NOMO-1 treated with dmso at 0.1 percent for 144 hours (cell line): Measurements from ENCODE around the gene INF2.

Experiments used
- DNase-seq: peaks from one replicate; lab custom pipeline; 2025; ENCODE audit not compliant: unreplicated experiment; lab: John Stamatoyannopoulos, UW

INF2 gene

GRCh38 chr14:104732931-104733681 lies 43.7 kb downstream of the INF2 start:
- no peak for DNase-seq

GRCh38 chr14:104734051-104734587 lies 44.7 kb downstream of the INF2 start:
- DNase-seq: no peak

DNA sequence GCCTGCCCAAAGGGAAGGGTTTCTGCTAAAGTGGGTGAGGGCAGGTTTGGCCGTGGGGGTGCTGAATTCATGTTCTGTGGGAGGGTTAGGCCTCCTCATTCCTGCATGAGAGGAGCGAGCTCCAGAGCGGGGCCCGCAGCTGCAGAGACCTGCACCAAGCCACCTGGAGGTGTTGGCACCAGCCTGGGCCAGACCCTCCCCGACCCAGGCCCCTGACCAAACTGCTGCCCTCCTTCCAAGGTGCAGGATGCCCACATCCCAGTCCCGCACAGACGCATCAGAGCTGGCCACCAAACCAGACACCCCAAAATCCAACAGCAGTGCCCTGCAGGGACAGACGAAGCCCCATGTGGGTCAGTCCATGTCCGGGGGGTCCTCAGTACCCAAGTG lies 45.2 kb downstream of the INF2 start:
- DNase-seq: no peak

- DNase-seq: no peak
These were observed 45.8 kb downstream of the INF2 start for GRCh38 chr14:104734991-104735779.

GRCh38 chr14:104735830-104736642 lies 46.6 kb downstream of the INF2 start:
- peak; percentile 33 for DNase-seq

- no peak for DNase-seq
These were observed 49.1 kb downstream of the INF2 start for GRCh38 chr14:104738375-104739019.

- DNase-seq: no peak
These were observed 49.6 kb downstream of the INF2 start for GRCh38 chr14:104739026-104739425.

DNA sequence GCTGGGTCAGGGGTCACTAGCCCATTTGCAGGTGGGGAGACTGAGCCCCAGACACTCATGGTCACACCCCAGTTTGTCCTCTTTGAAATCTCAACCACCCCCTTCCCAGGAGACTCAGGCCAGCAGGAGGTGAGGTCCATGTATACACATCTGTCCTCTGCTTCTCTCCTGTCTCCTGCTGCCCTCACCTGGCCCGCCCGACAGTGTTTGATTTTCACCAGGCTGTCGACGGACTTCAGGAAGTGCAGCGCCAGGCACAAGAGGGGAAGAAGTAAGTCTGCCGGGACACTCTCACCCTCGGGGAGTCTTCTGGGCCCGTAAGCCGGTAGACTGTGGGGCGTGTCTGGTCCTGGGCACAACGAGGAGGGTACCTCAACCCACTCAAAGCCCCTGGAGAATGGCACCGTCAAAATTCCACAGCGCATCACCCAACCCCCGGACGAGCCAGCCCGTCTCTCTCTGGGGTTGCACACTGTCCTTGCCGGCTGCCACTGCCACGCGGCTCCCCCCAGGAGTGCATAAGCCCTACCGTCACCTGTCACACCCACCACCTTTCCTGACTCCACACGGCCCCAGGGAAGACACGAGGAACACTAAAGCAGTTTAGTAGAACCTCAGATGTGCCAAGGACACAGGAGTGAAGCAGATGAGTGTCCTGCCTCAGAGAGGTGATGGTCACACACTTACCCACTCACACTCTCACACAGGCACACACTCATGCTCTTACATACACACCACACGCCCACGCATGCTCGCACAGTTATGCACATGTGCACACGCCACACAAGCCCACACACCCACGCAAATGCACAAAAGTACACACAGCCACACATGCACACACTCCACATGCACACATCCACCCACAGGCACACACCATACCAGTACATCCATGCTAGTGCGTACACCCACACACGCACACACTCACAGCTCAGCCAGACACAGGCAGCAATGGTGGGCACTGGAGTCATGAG lies 50.4 kb downstream of the INF2 start:
- no peak for DNase-seq

GRCh38 chr14:104741108-104741802 lies 51.8 kb downstream of the INF2 start:
- DNase-seq: no peak

- no peak for DNase-seq
These were observed 52.4 kb downstream of the INF2 start for GRCh38 chr14:104741803-104742251.

DNA sequence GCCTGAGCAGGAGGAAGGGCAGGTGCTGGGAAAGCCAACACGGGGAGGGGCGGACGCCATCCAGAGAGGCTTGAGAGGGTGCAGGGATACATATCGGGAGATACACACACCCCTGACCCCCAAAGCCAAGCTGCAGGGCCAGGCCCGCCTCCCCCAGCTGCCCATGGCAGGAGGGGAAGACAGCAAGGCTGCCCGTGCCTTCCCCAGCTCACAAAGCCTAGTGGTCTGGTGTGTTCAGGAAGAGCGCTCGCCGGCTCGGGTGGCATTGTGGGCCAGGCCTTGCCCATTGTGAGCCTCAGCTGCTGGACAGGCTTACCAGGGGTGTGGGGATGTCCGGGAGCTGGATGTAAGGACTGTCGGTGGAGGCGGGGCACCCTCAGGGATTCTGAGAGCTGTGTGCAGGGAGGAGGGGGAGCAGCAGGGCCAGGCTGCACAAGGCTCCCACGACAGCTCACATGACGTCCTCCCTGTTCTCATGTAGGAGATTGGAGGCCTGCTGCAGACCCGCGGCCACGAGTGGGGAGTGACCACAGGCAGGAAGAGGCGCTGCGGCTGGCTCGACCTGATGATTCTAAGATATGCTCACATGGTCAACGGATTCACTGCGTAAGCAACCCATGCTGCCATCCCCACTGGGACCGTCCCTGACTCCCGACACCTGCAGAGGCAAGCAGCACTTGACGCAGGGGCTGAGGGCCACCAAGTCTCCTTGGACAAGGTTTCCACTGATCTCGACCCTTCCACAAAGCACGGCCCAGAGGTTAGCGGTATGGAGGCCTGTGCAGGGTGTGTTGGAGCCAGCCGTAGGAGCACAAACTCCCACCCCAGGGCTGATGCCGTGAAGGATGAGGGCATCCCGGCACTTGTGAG lies 53.4 kb downstream of the INF2 start:
- no peak for DNase-seq

DNA sequence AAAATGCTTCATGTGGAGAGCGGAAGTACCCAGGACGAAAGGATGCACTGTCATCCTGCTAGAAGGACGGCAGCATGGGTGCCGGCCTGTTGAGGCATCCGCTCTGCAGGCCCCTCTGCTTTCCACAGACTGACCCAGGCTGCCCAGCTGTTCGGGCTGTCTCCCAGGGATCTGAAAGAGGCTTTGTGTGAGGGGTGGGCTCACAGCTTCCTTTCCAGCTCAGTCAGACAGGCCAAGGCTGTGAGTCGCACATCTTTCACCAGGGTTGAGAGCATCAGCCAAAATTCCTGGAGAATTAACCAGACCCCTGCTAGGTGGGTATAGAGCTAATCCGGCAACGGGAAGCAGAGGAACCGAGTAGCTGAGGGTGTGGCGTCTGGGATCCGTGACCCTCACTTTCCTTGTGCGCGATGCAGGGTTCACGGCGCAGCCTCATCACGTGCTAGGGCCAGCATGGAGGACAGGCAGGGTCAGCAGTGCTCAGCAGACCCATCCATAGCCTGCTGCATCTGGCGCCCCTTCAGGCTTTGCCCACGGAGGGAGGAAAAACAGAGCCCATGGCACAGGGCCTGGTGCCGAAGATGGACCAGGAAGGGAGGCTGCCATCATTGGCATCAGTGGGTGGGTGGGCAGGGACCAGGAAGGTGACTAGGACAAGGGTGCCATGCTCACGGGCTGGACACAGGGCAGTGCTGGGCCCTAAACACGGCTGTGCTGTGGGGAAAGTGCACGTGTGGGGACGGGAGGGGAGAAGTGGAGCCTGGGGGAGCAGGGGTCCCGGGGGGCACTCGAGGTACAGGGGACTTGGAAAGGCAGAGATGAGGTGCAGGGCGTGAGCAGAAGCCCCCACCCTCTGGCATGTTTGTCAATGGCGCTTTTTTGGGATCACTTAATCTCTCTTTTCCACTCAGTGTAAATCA lies 54.3 kb downstream of the INF2 start:
- no peak for DNase-seq

GRCh38 chr14:104744484-104744883 lies 55.1 kb downstream of the INF2 start:
- DNase-seq: no peak

DNA sequence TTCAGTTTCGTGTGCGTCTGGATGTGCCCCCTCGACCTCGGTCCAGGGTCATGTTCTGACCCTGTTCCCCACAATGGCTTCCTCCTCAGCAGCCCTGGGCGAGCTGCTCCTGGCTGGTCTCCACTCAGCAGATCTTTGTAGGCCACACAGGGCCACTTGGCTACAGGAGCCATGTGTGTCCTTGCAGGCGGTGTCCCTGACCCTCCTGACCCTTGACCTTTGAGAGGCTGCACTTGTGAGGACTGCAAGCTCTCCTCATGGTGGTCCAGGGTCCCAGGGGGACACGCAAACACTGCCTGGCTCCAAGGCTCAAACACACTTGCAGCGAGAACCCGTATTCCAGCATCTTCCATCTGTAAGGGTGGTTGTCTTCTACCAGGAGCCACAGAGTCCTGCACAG lies 56.0 kb downstream of the INF2 start:
- DNase-seq: no peak

DNA sequence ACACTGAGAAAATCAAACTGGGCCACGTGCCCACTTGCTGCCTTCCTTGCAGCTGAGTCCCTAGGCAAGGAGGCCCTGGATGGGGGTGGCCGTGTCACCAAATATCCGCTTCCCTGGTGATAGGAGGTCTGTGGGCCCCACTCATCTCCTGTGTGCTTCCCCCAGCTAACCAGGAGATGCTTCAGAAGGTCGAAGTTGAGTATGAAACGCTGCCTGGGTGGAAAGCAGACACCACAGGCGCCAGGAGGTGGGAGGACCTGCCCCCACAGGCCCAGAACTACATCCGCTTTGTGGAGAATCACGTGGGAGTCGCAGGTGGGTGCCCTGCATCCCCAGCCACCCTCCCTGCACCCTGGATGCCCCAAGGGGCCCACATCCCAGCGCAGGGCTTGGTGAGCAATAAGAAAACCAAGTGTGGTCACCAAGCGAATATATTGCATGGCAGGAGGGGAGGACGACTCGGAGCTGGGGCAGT lies 56.7 kb downstream of the INF2 start:
- no peak for DNase-seq

- no peak for DNase-seq
These were observed 57.6 kb downstream of the INF2 start for GRCh38 chr14:104746934-104747481.

- no peak for DNase-seq
These were observed 58.5 kb downstream of the INF2 start for GRCh38 chr14:104747876-104748275.
